Sigmoid colon (tissue), 4 donors: ENCODE data around the gene SLC7A14.

Experiments used
- POLR2A ChIP-seq, 2 donors: fragments of 450-650 bp; IDR thresholded peaks; one replicate each; pipeline ENCODE4 v1.6.1; 2016; ENCODE audit warnings: antibody characterized with exemption in 2 of 2, mild to moderate bottlenecking in 2 of 2, moderate library complexity in 2 of 2
- POLR2AphosphoS5 ChIP-seq, 4 donors: sonication (generic); formaldehyde crosslinking; IDR thresholded peaks; one replicate each; pipeline ENCODE4 v1.6.1; 2017; ENCODE audit warnings: antibody characterized with exemption in 4 of 4
- TF ChIP-seq, protein P1 (sequence below), 4 experiments: fragments of 450-650 bp in 3 of 4; fragments of 200-600 bp in 1 of 4; IDR thresholded peaks; one replicate each; pipeline ENCODE4 v1.5.1; 2016 to 2019; ENCODE audit warnings: antibody characterized with exemption in 4 of 4, mild to moderate bottlenecking in 3 of 4, moderate library complexity in 2 of 4

DNA sequence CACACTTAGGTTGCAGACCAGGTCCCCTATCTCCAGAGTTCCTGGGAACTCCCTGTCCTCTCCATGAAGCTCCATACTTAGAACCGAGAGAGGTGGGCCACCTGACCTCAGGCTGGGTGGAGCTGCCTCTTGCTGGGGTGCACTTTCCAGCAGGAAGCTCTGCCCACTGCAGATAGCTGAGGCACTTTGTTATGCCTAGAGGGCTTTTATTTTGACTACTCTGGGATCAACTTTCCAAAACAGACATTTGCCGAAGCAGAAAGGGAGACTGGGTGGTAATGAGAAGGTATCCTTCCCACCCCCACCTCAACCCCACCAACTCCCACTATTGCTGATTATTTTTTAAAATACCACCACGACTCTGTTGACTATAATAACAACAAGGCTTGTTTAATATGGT is 112.5 kb downstream of the SLC7A14 start:
- TF ChIP-seq, protein P1, sequence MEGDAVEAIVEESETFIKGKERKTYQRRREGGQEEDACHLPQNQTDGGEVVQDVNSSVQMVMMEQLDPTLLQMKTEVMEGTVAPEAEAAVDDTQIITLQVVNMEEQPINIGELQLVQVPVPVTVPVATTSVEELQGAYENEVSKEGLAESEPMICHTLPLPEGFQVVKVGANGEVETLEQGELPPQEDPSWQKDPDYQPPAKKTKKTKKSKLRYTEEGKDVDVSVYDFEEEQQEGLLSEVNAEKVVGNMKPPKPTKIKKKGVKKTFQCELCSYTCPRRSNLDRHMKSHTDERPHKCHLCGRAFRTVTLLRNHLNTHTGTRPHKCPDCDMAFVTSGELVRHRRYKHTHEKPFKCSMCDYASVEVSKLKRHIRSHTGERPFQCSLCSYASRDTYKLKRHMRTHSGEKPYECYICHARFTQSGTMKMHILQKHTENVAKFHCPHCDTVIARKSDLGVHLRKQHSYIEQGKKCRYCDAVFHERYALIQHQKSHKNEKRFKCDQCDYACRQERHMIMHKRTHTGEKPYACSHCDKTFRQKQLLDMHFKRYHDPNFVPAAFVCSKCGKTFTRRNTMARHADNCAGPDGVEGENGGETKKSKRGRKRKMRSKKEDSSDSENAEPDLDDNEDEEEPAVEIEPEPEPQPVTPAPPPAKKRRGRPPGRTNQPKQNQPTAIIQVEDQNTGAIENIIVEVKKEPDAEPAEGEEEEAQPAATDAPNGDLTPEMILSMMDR (IDR thresholded peaks at IDR 0.05) = no peak
- TF ChIP-seq POLR2A (IDR thresholded peaks at IDR 0.05) = no peak
- TF ChIP-seq POLR2AphosphoS5 (IDR thresholded peaks at IDR 0.05) = no peak
